Measurements from ENCODE around the gene GABARAP. TPM values are rescaled to one million over a fixed set of nuclear protein-coding genes. Genes with fewer than 3 reads are reported as not detected.

The GABARAP gene
- total RNA-seq, 1 donor from 2014 or later = 130 TPM

GRCh38 chr17:7223375-7223774, 18.9 kb downstream of the GABARAP start:
- DNase-seq (ENCODE audit: low read depth in 2 of 2) = no peak

GRCh38 chr17:7222972-7223292, 19.3 kb downstream of the GABARAP start:
- no peak for DNase-seq (ENCODE audit: low read depth in 2 of 2)

GRCh38 chr17:7222093-7222971, 19.9 kb downstream of the GABARAP start:
- no peak for DNase-seq (ENCODE audit: low read depth in 2 of 2)

GRCh38 chr17:7221278-7222092, 20.8 kb downstream of the GABARAP start:
- no peak for DNase-seq (ENCODE audit: low read depth in 2 of 2)

- DNase-seq (ENCODE audit: low read depth in 2 of 2) = peak; percentile 84 to 86
These were observed 21.5 kb downstream of the GABARAP start for GRCh38 chr17:7220593-7221277.

- peak; percentile 83 to 89 for DNase-seq (ENCODE audit: low read depth in 2 of 2)
These were observed 22.2 kb downstream of the GABARAP start, which contains the start of the genes ACADVL and DLG4 for GRCh38 chr17:7219812-7220592. ACADVL (plus strand) TSS chr17:7219938; CDS start chr17:7219985, 47 bp downstream. DLG4 (minus strand) TSS chr17:7219836.

- no peak for DNase-seq (ENCODE audit: low read depth in 2 of 2)
These were observed 22.9 kb downstream of the GABARAP start for GRCh38 chr17:7219229-7219811.

GRCh38 chr17:7218758-7219157, 23.5 kb downstream of the GABARAP start:
- DNase-seq (ENCODE audit: low read depth in 2 of 2) = no peak

GRCh38 chr17:7218166-7218565, 24.1 kb downstream of the GABARAP start:
- no peak for DNase-seq (ENCODE audit: low read depth in 2 of 2)

GRCh38 chr17:7217113-7217987, 24.9 kb downstream of the GABARAP start:
- peak; percentile 71 to 72 for DNase-seq (ENCODE audit: low read depth in 2 of 2)

GRCh38 chr17:7216242-7217112, 25.8 kb downstream of the GABARAP start:
- no peak for DNase-seq (ENCODE audit: low read depth in 2 of 2)

- peak in 1 of 2 donors; percentile 32 for DNase-seq (ENCODE audit: low read depth in 2 of 2)
These were observed 26.5 kb downstream of the GABARAP start for GRCh38 chr17:7215652-7216180.

GRCh38 chr17:7215136-7215638, 27.1 kb downstream of the GABARAP start:
- DNase-seq (ENCODE audit: low read depth in 2 of 2) = no peak

GRCh38 chr17:7214300-7215135, 27.7 kb downstream of the GABARAP start:
- peak; percentile 97 to 99 for DNase-seq (ENCODE audit: low read depth in 2 of 2)

GRCh38 chr17:7213895-7214299, 28.4 kb downstream of the GABARAP start:
- peak; percentile 80 to 88 for DNase-seq (ENCODE audit: low read depth in 2 of 2)

- DNase-seq (ENCODE audit: low read depth in 2 of 2) = no peak
These were observed 30.6 kb downstream of the GABARAP start for GRCh38 chr17:7211491-7212273.

All from lung microvascular endothelial cell (primary cell).